Coronary artery (tissue), 2 donors: ENCODE data around the gene C11orf68.
A peak's percentile ranks its signal among the peaks of the same experiment; 100 is the strongest.

Experiments used
- DNase-seq: peaks from one replicate; pipeline ENCODE4 v3.0.0-alpha.2; 2017; ENCODE audit warnings: low spot score
- H3K27ac ChIP-seq, 2 donors: fragments of 200-600 bp; sonication (generic); one replicate each; pipeline ENCODE4 v1.5.1; 2016 to 2019
- H3K4me3 ChIP-seq: fragments of 200-600 bp; sonication (generic); 2 replicates; pipeline ENCODE4 v1.5.1; 2016; ENCODE audit warnings: mild to moderate bottlenecking, moderate library complexity
- TF ChIP-seq, protein P1 (sequence below): fragments of 200-600 bp; sonication (generic); IDR thresholded peaks from one replicate; pipeline ENCODE4 v1.5.1; 2019; ENCODE audit warnings: antibody characterized with exemption

The C11orf68 gene

DNA sequence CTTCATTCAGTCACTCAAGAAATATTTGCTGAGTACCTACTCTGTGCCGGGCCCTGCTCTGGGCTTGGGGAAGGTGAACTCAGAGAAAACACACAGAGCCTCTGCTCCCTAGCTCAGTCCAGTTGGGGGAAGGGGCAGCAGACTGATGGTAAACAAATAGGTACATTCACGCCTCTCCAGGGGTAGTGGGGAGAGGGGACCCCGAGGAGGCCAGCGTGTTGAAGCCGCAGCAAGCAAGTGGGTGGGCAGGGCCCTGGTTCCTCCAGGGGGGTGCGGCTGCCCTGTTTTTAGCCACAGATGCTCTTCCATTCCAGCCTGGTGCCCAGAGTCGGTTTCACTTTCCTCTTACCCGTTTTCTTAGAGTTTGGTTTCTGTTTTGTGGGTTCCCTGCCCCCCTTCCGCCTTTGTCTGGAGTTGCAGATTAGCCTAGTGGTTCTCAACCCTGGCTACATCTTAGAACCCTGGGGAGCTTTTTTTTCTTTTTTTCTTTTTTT, 9.1 kb upstream of the C11orf68 start:
- Histone ChIP-seq H3K4me3 (no peak overlapping the region), H3K27ac (peak overlapping the region in 1 of 2 donors; percentile 43)
- TF ChIP-seq, protein P1, sequence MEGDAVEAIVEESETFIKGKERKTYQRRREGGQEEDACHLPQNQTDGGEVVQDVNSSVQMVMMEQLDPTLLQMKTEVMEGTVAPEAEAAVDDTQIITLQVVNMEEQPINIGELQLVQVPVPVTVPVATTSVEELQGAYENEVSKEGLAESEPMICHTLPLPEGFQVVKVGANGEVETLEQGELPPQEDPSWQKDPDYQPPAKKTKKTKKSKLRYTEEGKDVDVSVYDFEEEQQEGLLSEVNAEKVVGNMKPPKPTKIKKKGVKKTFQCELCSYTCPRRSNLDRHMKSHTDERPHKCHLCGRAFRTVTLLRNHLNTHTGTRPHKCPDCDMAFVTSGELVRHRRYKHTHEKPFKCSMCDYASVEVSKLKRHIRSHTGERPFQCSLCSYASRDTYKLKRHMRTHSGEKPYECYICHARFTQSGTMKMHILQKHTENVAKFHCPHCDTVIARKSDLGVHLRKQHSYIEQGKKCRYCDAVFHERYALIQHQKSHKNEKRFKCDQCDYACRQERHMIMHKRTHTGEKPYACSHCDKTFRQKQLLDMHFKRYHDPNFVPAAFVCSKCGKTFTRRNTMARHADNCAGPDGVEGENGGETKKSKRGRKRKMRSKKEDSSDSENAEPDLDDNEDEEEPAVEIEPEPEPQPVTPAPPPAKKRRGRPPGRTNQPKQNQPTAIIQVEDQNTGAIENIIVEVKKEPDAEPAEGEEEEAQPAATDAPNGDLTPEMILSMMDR: no peak
- DNase-seq: no peak

DNA sequence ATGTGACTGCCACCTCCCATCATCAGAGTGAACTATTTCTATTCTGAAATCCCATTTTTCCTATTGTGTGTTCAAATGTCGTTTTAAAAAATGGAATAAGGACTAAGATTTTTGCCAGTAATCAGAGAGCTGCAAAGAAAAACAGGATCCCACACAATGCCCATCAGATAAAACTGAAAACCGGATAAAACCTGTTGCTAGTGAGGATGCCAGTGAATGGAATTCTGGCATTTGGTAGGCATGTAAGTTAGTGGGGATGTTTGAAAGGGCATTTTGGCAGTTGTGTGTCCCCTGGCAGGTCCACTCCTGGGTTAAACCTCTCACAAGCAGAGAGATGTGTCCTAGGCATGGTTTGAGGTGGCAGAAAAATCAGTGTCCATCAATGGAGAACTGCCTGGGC, 6.5 kb upstream of the C11orf68 start:
- TF ChIP-seq, protein P1: no peak
- no peak overlapping the region for H3K4me3 ChIP-seq
- H3K27ac ChIP-seq: no peak overlapping the region
- DNase-seq: no peak

DNA sequence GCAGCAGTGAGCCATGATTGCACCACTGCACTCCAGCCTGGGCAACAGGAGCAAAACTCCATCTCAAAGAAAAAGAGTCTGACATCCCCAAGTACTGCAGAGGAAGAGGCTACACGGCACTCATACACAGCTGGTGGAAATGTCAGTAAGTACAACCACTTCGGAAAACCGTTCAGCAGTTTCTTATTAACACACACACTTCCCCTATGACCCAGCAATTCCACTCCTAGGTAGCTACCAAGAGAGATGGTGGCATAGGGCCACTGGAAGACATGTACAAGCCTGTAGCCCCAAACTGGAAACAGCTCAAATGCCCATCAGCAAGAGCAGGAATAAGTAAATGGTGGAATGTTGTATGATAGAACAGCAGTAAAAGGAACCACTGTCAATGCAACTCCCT, 3.7 kb upstream of the C11orf68 start:
- DNase-seq: no peak
- TF ChIP-seq, protein P1: no peak
- no peak overlapping the region for H3K27ac ChIP-seq
- H3K4me3 ChIP-seq: no peak overlapping the region

DNA sequence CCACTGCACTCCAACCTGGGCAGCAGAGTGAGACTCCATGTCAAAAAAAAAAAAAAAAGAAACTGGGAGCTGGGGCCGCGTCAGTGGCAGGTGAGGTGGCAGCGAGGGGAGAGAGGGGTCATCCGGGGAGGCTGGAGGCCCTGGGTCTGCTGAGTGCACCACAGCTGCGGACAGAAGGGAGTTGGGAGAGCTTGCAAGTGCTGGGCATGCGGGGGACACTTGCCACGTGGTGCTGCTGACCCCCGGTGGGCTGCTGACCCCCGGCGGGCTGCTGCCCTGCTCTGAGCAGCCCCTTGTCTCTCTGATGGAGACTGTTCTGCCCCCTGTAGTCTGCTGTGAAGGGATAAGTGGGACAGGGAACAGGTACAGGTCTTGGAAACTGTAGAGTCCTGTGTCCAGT, 3.0 kb upstream of the C11orf68 start:
- no peak for DNase-seq
- H3K27ac ChIP-seq: no peak overlapping the region
- H3K4me3 ChIP-seq: no peak overlapping the region
- TF ChIP-seq, protein P1: no peak

DNA sequence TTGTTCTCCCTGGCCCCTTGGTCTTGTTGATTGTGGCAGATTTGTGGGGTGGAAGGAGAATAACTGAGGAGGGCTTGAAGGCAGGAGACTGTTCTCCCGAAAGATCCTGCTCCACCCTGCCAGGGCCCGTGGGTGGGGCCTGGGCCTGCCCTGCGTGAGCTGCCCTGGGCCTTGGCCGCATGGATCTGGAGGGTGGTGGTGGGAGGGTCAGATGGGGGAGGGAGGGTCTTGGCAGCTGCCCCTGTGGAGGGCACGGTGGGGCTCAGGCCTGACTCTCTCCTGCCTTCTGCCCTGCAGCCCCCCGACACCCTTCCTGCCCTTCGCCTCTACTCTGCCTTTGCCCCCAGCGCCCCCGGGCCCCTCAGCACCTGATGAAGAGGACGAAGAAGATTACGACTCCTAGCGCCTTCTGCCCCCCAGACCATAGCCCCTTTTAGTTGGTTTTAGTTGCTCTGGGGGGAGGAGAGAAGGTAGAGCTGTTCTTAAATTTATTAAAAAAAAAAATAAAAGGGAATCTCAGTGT, 2.2 kb upstream of the C11orf68 start:
- H3K4me3 ChIP-seq: peak overlapping the region; percentile 88
- TF ChIP-seq, protein P1: no peak
- H3K27ac ChIP-seq: no peak overlapping the region
- no peak for DNase-seq

DNA sequence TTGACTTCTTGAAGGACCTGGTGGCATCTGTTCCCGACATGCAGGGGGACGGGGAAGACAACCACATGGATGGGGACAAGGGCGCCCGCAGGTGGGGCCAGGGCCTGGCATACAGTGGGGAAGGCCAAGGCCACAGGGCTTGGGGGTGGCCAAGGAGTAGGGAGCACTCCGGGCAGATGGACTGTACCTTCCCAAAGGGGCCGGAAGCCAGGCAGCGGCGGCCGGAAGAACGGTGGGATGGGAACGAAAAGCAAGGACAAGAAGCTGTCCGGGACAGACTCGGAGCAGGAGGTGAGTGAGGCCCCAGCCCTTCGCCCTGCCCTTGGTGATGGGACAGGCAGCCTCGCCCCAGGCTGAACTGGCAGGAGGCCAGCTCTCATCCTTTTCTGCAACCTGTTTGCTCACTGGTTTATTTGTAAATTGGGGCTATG, 1.5 kb upstream of the C11orf68 start:
- TF ChIP-seq, protein P1: no peak
- peak overlapping the region; percentile 70 to 93 for H3K27ac ChIP-seq
- H3K4me3 ChIP-seq: peak overlapping the region; percentile 88
- no peak for DNase-seq

DNA sequence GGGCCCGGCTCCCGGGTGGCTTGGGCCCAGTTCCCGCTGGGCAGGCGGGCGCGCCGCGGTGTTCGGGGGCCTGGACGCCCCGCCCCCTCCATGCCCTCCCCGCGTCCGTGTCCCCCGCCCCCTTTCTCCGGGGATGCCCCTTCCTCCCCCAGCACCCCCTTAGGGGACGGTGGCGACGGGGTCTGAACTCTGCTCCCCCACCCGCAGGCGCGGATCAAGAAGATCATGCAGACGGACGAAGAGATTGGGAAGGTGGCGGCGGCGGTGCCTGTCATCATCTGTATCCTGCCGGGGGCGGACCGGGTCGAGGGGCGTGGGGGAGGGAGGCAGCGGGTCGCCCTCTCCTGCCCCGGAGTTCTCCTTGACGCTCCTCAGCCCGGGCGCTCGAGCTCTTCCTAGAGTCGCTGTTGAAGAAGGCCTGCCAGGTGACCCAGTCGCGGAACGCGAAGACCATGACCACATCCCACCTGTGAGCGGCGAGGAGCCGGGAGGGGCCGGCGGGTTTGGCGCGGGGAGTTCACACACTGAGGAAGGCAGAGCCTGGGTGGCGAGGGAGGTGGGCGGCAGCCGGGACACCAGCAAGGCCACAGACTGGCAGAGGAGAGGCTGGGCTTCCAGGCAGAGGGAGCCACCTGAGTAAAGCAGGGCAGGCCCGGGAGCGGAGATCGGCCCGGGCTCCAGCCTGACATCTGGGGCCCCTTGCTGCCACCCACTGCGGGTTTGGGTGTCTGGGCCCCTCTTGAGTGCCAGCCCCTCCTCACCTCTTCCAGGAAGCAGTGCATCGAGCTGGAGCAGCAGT, 910 bp upstream of the C11orf68 start:
- DNase-seq: no peak
- Histone ChIP-seq H3K4me3 (peak overlapping the region; percentile 88), H3K27ac (peak overlapping the region; percentile 70 to 93)
- TF ChIP-seq, protein P1: no peak
